H1 (cell line): Measurements from ENCODE around the gene LHX8. TPM values are rescaled to one million over a fixed set of nuclear protein-coding genes. Genes with fewer than 3 reads are reported as not detected.

ENCODE experiments used
- BACH1 ChIP-seq: IDR thresholded peaks from 2 replicates; pipeline ENCODE4 v1.6.1; 2012; ENCODE audit warnings: low read length, improper control_type of control experiment
- CBX8 ChIP-seq: fragments of 300-800, 300-1000 bp; sonication (generic); IDR thresholded peaks from 2 replicates; pipeline ENCODE4 v1.7.1; 2016; ENCODE audit warnings: low read depth, low read length, borderline replicate concordance
- EGR1 ChIP-seq: IDR thresholded peaks from 2 replicates; pipeline ENCODE4 v1.6.1; 2011; ENCODE audit warnings: low read depth, low read length, borderline replicate concordance
- EZH2 ChIP-seq: fragments of 200-600 bp; sonication (generic); IDR thresholded peaks from 2 replicates; pipeline ENCODE4 v1.7.1; 2012; ENCODE audit warnings: low read depth, mild to moderate bottlenecking, moderate library complexity, low read length, inconsistent platforms; ENCODE audit not compliant: severe bottlenecking
- GTF2F1 ChIP-seq: IDR thresholded peaks from 2 replicates; pipeline ENCODE4 v1.6.1; 2012; ENCODE audit warnings: low read depth, low read length, improper control_type of control experiment, borderline replicate concordance
- PHF8 ChIP-seq: fragments of 200-600 bp; sonication (generic); conservative IDR thresholded peaks from 2 replicates; pipeline ENCODE4 v1.7.1; 2012; ENCODE audit warnings: low read depth, mild to moderate bottlenecking, inconsistent platforms, low read length, moderate library complexity
- POLR2A ChIP-seq, 2 experiments: IDR thresholded peaks; 1 replicate in 1 of 2; 2 replicates in 1 of 2; pipeline ENCODE4 v1.6.1; 2011; ENCODE audit warnings: low read depth in 2 of 2, low read length in 2 of 2, mild to moderate bottlenecking in 2 of 2; ENCODE audit errors: control extremely low read depth in 1 of 2
- RBBP5 ChIP-seq: IDR thresholded peaks from 2 replicates; pipeline ENCODE4 v1.7.1; 2012; ENCODE audit warnings: low read depth, mild to moderate bottlenecking, inconsistent platforms, low read length, moderate library complexity, borderline replicate concordance
- RXRA ChIP-seq: IDR thresholded peaks from 2 replicates; pipeline ENCODE4 v1.6.1; 2011; ENCODE audit warnings: low read depth, mild to moderate bottlenecking, low read length, moderate library complexity; ENCODE audit not compliant: insufficient read depth
- SIX5 ChIP-seq: IDR thresholded peaks from 2 replicates; pipeline ENCODE4 v1.6.1; 2011; ENCODE audit warnings: mild to moderate bottlenecking, low read depth, low read length
- SRF ChIP-seq: IDR thresholded peaks from 2 replicates; pipeline ENCODE4 v1.6.1; 2011; ENCODE audit warnings: mild to moderate bottlenecking, low read depth, low read length, moderate library complexity
- polyA plus RNA-seq, 7 experiments: library from polyadenylated mRNA; depleted of rRNA in 3 of 7; stranded (reverse) in 5 of 7; unstranded in 2 of 7; fragments of >200 nt in 5 of 7; fragments of 200-250 nt in 2 of 7; gene quantifications; 1 replicate in 5 of 7; 2 replicates in 1 of 7; 4 replicates in 1 of 7; pipeline versions ENCODE4 v1.2.1 to v1.2.3, GENCODE V29; 2011 to 2013; ENCODE audit warnings: missing spikeins in 2 of 7, mixed read lengths in 2 of 7
- total RNA-seq: library from RNA; stranded (reverse); fragmentation: NEBNext Ultra II Directional; extraction: Animal tissue kit (Norgen Biotek cat#: 25700); gene quantifications from 2 replicates; pipeline ENCODE4 v1.2.1, GENCODE V29; 2021

LHX8 gene
- total and polyA plus RNA-seq, 2 of the 8 experiments (the other 6 are each of a cell fraction or from before 2014, with no cell fraction given): 0.50 to 1.2 TPM

DNA sequence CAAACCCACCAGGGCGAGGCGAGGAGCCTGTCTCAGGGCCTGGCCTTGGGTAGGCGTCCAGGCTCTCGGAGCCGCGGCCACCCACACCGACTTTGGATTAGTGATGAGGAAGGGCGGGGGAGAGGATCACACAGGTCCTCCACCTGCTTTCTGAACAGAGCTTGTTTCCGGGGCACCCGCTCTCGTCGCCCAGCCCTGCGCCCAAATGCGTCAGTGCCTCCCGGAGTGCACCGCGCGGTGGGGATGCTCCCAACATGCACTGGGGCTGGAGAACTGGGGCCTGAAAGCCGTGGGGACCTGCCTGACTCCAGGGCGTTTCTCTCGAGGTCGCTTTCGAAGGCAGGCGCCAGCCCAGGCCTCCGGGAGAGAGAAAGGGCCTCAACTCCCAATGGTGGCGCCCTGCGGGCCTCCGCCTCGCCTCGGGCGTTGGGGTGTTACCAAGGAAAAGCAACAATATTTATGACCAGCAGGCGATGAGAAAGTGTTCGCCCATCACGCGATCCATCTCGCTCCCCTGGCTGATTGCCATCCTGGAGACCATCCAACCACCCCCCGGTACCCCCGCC, 8.9 kb upstream of the LHX8 start (continued):
- TF ChIP-seq GTF2F1 (no peak), EGR1 (no peak), POLR2A (IDR thresholded peaks at IDR 0.05; ENCODE audit: control extremely low read depth in 1 of 2, low read depth in 2 of 2, low read length in 2 of 2) (no peak), CBX8 (no peak), SIX5 (no peak), RXRA (no peak), PHF8 (no peak), RBBP5 (no peak), EZH2 (no peak), SRF (no peak), BACH1 (no peak)
- TF ChIP-seq, all 59 proteins: peak for 0
